HG03045 (cell line): Measurements from ENCODE around the gene GALNT4.

Experiments used
- ATAC-seq: cut with Tn5 transposase; IDR thresholded peaks from one replicate; pipeline ENCODE4 v1.9.1; 2021; ENCODE audit warnings: mild to moderate bottlenecking, moderate library complexity; ENCODE audit not compliant: unreplicated experiment

The GALNT4 gene

GRCh38 chr12:89494411-89495231 is 30.0 kb downstream of the GALNT4 start:
- ATAC-seq: peak; percentile 59

GRCh38 chr12:89493670-89494302 is 30.8 kb downstream of the GALNT4 start:
- ATAC-seq: no peak

GRCh38 chr12:89492883-89493282 is 31.7 kb downstream of the GALNT4 start:
- ATAC-seq: no peak

- no peak for ATAC-seq
Measured at GRCh38 chr12:89490922-89491321, 33.7 kb downstream of the GALNT4 start.

- no peak for ATAC-seq
Measured at GRCh38 chr12:89486264-89486663, 38.3 kb downstream of the GALNT4 start.

GRCh38 chr12:89484470-89484869 is 40.1 kb downstream of the GALNT4 start:
- ATAC-seq: no peak

- no peak for ATAC-seq
Measured at GRCh38 chr12:89481213-89481914, 43.2 kb downstream of the GALNT4 start.

GRCh38 chr12:89479982-89480381 is 44.6 kb downstream of the GALNT4 start:
- no peak for ATAC-seq

GRCh38 chr12:89477633-89478279 is 46.8 kb downstream of the GALNT4 start:
- ATAC-seq: no peak

GRCh38 chr12:89476904-89477595 is 47.5 kb downstream of the GALNT4 start:
- ATAC-seq: no peak

GRCh38 chr12:89476232-89476631 is 48.4 kb downstream of the GALNT4 start:
- ATAC-seq: no peak

- ATAC-seq: peak; percentile 40
Measured at GRCh38 chr12:89475203-89475990, 49.2 kb downstream of the GALNT4 start.

GRCh38 chr12:89474615-89475014 is 50.0 kb downstream of the GALNT4 start:
- no peak for ATAC-seq
